ENCODE measurements around the gene MORN1.

- TF ChIP-seq CTCF (IDR thresholded peaks at IDR 0.05; ENCODE audit: low read length) = no peak
- TF ChIP-seq EZH2 (optimal IDR thresholded peaks at IDR 0.05; ENCODE audit: low read depth, low read length) = no peak
- TF ChIP-seq EZH2phosphoT487 (IDR thresholded peaks at IDR 0.05; ENCODE audit: low read length) = no peak
These were observed 16.0 kb downstream of the MORN1 start for GRCh38 chr1:2375246-2375922.

Measured in MM.1S (cell line).